ENCODE results near the gene ZFYVE19.

GRCh38 chr15:40826423-40827075 is 19.7 kb downstream of the ZFYVE19 start:
- TF ChIP-seq EZH2 (IDR thresholded peaks at IDR 0.05) (no peak), POLR2AphosphoS5 (IDR thresholded peaks at IDR 0.05; ENCODE audit: borderline replicate concordance, low read depth, low read length) (no peak), FOXP2 (optimal IDR thresholded peaks at IDR 0.05; ENCODE audit: control extremely low read depth, extremely low read length, insufficient read depth) (no peak)

All from SK-N-MC (cell line).